IMR-90 (cell line): ENCODE measurements around the gene CLMP. TPM values are rescaled to one million over a fixed set of nuclear protein-coding genes. Genes with fewer than 3 reads are reported as not detected.

Source experiments
- ATAC-seq: fragments of 200-7000 bp; cut with Tn5 transposase; 2 replicates; pipeline ENCODE4 v1.9.1; 2020; ENCODE audit warnings: low read depth, mild to moderate bottlenecking, moderate library complexity
- BruUV-seq: library from RNA; stranded (reverse); fragments of 400-500 nt; replicated peaks from 2 replicates; lab custom pipeline; 2021; lab: Mats Ljungman, UMichigan
- CTCF ChIA-PET: fragments of 300-600 bp; formaldehyde crosslinking; extraction: SDS; loops from one replicate; lab custom pipeline; 2021; ENCODE audit warnings: antibody characterized with exemption; lab: Yijun Ruan, JAX
- POLR2A ChIA-PET: fragments of 300-600 bp; sonication (Branson Sonifier 250); formaldehyde crosslinking; loops from one replicate; lab custom pipeline; 2022; ENCODE audit warnings: antibody characterized with exemption; ENCODE audit not compliant: unreplicated experiment; lab: Charles Lee
- DNase-seq: peaks from one replicate; pipeline ENCODE4 v3.0.0; 2013
- H2AFZ ChIP-seq: replicated peaks from 2 replicates; pipeline ENCODE3; 2013; ENCODE audit warnings: low read length, mild to moderate bottlenecking; ENCODE audit not compliant: poor library complexity
- H2AK5ac ChIP-seq: 2 replicates; pipeline ENCODE4 v1.6.1; 2013; ENCODE audit warnings: low read depth, low read length, inconsistent platforms
- H2AK9ac ChIP-seq: replicated peaks from 2 replicates; pipeline ENCODE3; 2013; ENCODE audit warnings: mild to moderate bottlenecking, low read depth, low read length, moderate library complexity; ENCODE audit not compliant: poor library complexity
- H2BK120ac ChIP-seq: 2 replicates; pipeline ENCODE4 v1.6.1; 2013; ENCODE audit warnings: low read depth, low read length, inconsistent platforms
- H2BK15ac ChIP-seq: 3 replicates; pipeline ENCODE4 v1.6.1; 2013; ENCODE audit warnings: low read depth, low read length, inconsistent platforms
- H2BK20ac ChIP-seq: 2 replicates; pipeline ENCODE4 v1.6.1; 2013; ENCODE audit warnings: low read depth, mild to moderate bottlenecking, inconsistent platforms, low read length, moderate library complexity
- H2BK5ac ChIP-seq: 2 replicates; pipeline ENCODE4 v1.6.1; 2013; ENCODE audit warnings: mild to moderate bottlenecking, low read depth, low read length, inconsistent platforms; ENCODE audit not compliant: poor library complexity, severe bottlenecking
- H3K14ac ChIP-seq: replicated peaks from 2 replicates; pipeline ENCODE4 v1.6.1; 2013; ENCODE audit warnings: low read depth, low read length, inconsistent platforms
- H3K18ac ChIP-seq: 2 replicates; pipeline ENCODE4 v1.6.1; 2013; ENCODE audit warnings: low read depth, low read length, control low read depth
- H3K23ac ChIP-seq: 2 replicates; pipeline ENCODE4 v1.6.1; 2013; ENCODE audit warnings: low read depth, low read length, inconsistent platforms
- H3K27ac ChIP-seq: 2 replicates; pipeline ENCODE4 v1.5.1; 2013; ENCODE audit warnings: mild to moderate bottlenecking, control low read depth, low read length; ENCODE audit not compliant: insufficient read depth
- H3K27me3 ChIP-seq: 2 replicates; pipeline ENCODE4 v1.6.1; 2013; ENCODE audit warnings: low read length; ENCODE audit not compliant: control insufficient read depth, insufficient read depth
- H3K36me3 ChIP-seq: 2 replicates; pipeline ENCODE4 v1.6.1; 2013; ENCODE audit warnings: low read length, mixed read lengths; ENCODE audit not compliant: control insufficient read depth, insufficient read depth
- H3K4ac ChIP-seq: 2 replicates; pipeline ENCODE4 v1.6.1; 2013; ENCODE audit warnings: low read depth, low read length, inconsistent platforms
- H3K4me1 ChIP-seq: 2 replicates; pipeline ENCODE4 v1.6.1; 2013; ENCODE audit warnings: low read length, mixed read lengths; ENCODE audit not compliant: control insufficient read depth, insufficient read depth
- H3K4me2 ChIP-seq: 2 replicates; pipeline ENCODE4 v1.6.1; 2013; ENCODE audit warnings: low read depth, mild to moderate bottlenecking, control low read depth, low read length, moderate library complexity
- H3K4me3 ChIP-seq: 2 replicates; pipeline ENCODE4 v1.5.1; 2013; ENCODE audit warnings: low read depth, mild to moderate bottlenecking, control low read depth, low read length, moderate library complexity; ENCODE audit not compliant: insufficient read depth
- H3K56ac ChIP-seq: 2 replicates; pipeline ENCODE4 v1.6.1; 2013; ENCODE audit warnings: low read length, inconsistent platforms; ENCODE audit not compliant: insufficient read depth; ENCODE audit errors: extremely low read depth
- H3K79me1 ChIP-seq, 2 experiments: 2 replicates each; pipeline ENCODE4 v1.6.1; 2013; ENCODE audit warnings: low read length in 2 of 2, inconsistent platforms in 1 of 2, low read depth in 1 of 2
- H3K9ac ChIP-seq: 2 replicates; pipeline ENCODE4 v1.6.1; 2013; ENCODE audit warnings: low read depth, low read length, control low read depth
- H3K9me1 ChIP-seq: 2 replicates; pipeline ENCODE4 v1.6.1; 2013; ENCODE audit warnings: low read length, inconsistent platforms; ENCODE audit not compliant: insufficient read depth
- H3K9me3 ChIP-seq: 2 replicates; pipeline ENCODE4 v1.6.1; 2013; ENCODE audit warnings: low read length; ENCODE audit not compliant: control insufficient read depth, insufficient read depth
- H4K20me1 ChIP-seq: 2 replicates; pipeline ENCODE4 v1.6.1; 2013; ENCODE audit warnings: low read length, inconsistent platforms; ENCODE audit not compliant: insufficient read depth
- H4K5ac ChIP-seq: 2 replicates; pipeline ENCODE4 v1.6.1; 2013; ENCODE audit warnings: mild to moderate bottlenecking, low read depth, low read length, control low read depth
- H4K8ac ChIP-seq, 2 experiments: 2 replicates each; pipeline ENCODE4 v1.6.1; 2013; ENCODE audit warnings: low read depth in 2 of 2, low read length in 2 of 2, control low read depth in 1 of 2, inconsistent platforms in 1 of 2
- H4K91ac ChIP-seq: 2 replicates; pipeline ENCODE4 v1.6.1; 2013; ENCODE audit warnings: low read depth, low read length, inconsistent platforms; ENCODE audit not compliant: insufficient read depth
- CEBPB ChIP-seq: IDR thresholded peaks from 2 replicates; pipeline ENCODE4 v1.6.1; 2012; ENCODE audit warnings: low read depth, low read length, improper control_type of control experiment
- MAFK ChIP-seq: IDR thresholded peaks from 2 replicates; pipeline ENCODE4 v1.6.1; 2012; ENCODE audit warnings: low read depth, low read length, improper control_type of control experiment
- WGBS, 2 experiments: methylation state at CpG; one replicate each; pipeline versions ENCODE4 v1.1.5 to v1.1.7; 2013; ENCODE audit warnings: missing lambda C conversion rate in 2 of 2; ENCODE audit not compliant: insufficient read length in 1 of 2; ENCODE audit errors: extremely low coverage in 2 of 2; 5-methylcytosine and 5-hydroxymethylcytosine counted together
- dilution Hi-C: fragments of 300-500 bp; cut with HindIII; formaldehyde crosslinking; loops from one replicate; pipeline ENCODE4 v1.14.3; 2018; ENCODE audit warnings: low sequenced_read_pairs; ENCODE audit not compliant: unreplicated experiment
- in situ Hi-C: fragments of 300-500 bp; cut with MboI; formaldehyde crosslinking; loops from 3 replicates; pipeline ENCODE4 v1.14.3; 2019; ENCODE audit warnings: low sequenced_read_pairs, inconsistent platforms, mixed read lengths
- intact Hi-C: fragments of 100-400 bp; cut with micrococcal nuclease; formaldehyde crosslinking; loops from 2 replicates; pipeline ENCODE4 v1.10.0; 2022
- polyA plus RNA-seq, 3 experiments: library from polyadenylated mRNA; depleted of rRNA; stranded (reverse); fragments of >200 nt; gene quantifications; 2 replicates each; pipeline ENCODE4 v1.2.3, GENCODE V29; 2012; ENCODE audit warnings: low replicate concordance in 1 of 3
- total RNA-seq: library from RNA; depleted of rRNA; stranded (reverse); fragments of >200 nt; gene quantifications from 2 replicates; pipeline ENCODE4 v1.2.3, GENCODE V29; 2012

Gene CLMP
- total and polyA plus RNA-seq, 2 of the 4 experiments (the other 2 are of a cell fraction) = 54.7 to 95.7 TPM

DNA sequence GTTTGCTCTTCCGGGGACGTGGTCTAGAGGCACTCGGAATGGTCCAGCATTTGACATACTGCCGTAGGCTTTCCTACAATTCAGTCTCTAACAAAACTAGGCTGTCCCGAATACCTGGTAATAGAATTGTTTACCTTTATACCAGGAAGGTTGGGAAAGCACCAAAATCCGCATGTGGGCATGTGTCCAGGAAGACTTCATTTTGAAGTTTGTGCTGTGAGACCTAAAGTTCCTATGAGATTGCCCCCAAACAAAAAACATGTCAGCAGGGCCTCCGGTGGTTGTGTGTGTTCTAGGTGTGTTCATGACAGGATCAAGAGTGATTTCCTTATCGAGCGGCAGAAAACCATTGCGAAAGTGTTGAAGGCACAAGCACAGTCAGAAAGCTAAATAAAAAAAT, 159.2 kb downstream of the CLMP start:
- Histone ChIP-seq H3K4ac (no peak overlapping the region), H3K4me1 (no peaks in the 10 kb centered on the region), H3K79me1 (no peaks in the 10 kb centered on the region), H2BK15ac (no peak overlapping the region), H2AK5ac (no peak overlapping the region), H3K9ac (no peak overlapping the region), H2AK9ac (no peak overlapping the region), H4K8ac (no peak overlapping the region), H3K9me1 (no peaks in the 10 kb centered on the region), H3K27me3 (peaks cover 1% of the 10 kb centered on the region; the same call in 1 of the 2 replicates), H4K20me1 (no peaks in the 10 kb centered on the region), H2BK5ac (no peak overlapping the region), H2BK120ac (no peak overlapping the region), H3K18ac (no peak overlapping the region), H3K36me3 (no peaks in the 10 kb centered on the region), H2BK20ac (no peak overlapping the region), H3K56ac (no peak overlapping the region), H3K27ac (no peak overlapping the region), H3K23ac (no peak overlapping the region), H3K14ac (no peak overlapping the region), H2AFZ (no peak overlapping the region), H3K9me3 (no peaks in the 10 kb centered on the region), H3K4me3 (no peak overlapping the region), H3K4me2 (no peak overlapping the region), H4K91ac (no peak overlapping the region), H4K5ac (no peak overlapping the region)
- no peak for ATAC-seq
- intact Hi-C loops (no loop called here), dilution Hi-C loops (loop anchor here (25.0 kb wide), 1 partner anchor 174 kb away; no protein-coding TSS in a partner anchor), in situ Hi-C loops (no loop called here)
- ChIA-PET CTCF (interaction anchor here (1.2 kb wide), 1 partner anchor 17 kb away, joined by 3 read pairs; no protein-coding TSS in a partner anchor), POLR2A (no interaction called here)
- no peak for TF ChIP-seq MAFK
- 0 out of 2 replicates have a peak, but pooled peaks have one; percentile 2 for TF ChIP-seq CEBPB
- WGBS, 2 experiments = 83% methylated on average over 6 of the region's 10 CpGs; no CpG with 5 or more reads in 1 of the 2 experiments
- no TSS peak for BruUV-seq
- no peak for DNase-seq
